ENCODE results near the gene FAM118B.
"Not testable (repeated sequence)": the region's sequence is repeated elsewhere in the genome, so short reads cannot be mapped to it uniquely, and the experiment has no call there.

FAM118B gene

GRCh38 chr11:126217491-126217890 is 5.9 kb downstream of the FAM118B start:
- DNase-seq (ENCODE audit: low spot score), result no peak

GRCh38 chr11:126219547-126219946 is 8.0 kb downstream of the FAM118B start:
- DNase-seq (ENCODE audit: low spot score), result no peak

GRCh38 chr11:126224647-126225294 is 13.2 kb downstream of the FAM118B start:
- no peak for DNase-seq (ENCODE audit: low spot score)

GRCh38 chr11:126225295-126225665 is 13.7 kb downstream of the FAM118B start:
- DNase-seq (ENCODE audit: low spot score), result no peak

GRCh38 chr11:126226334-126227084 is 14.9 kb downstream of the FAM118B start:
- no peak for DNase-seq (ENCODE audit: low spot score)

GRCh38 chr11:126229858-126230540 is 18.4 kb downstream of the FAM118B start:
- DNase-seq (ENCODE audit: low spot score), result no peak

GRCh38 chr11:126231725-126232459 is 20.3 kb downstream of the FAM118B start:
- no peak for DNase-seq (ENCODE audit: low spot score)

- no peak for DNase-seq (ENCODE audit: low spot score)
These were observed 21.1 kb downstream of the FAM118B start for GRCh38 chr11:126232683-126233082.

GRCh38 chr11:126233391-126233790 is 21.8 kb downstream of the FAM118B start:
- DNase-seq (ENCODE audit: low spot score), result no peak

- DNase-seq (ENCODE audit: low spot score), result no peak
These were observed 35.1 kb downstream of the FAM118B start for GRCh38 chr11:126246636-126247035.

GRCh38 chr11:126253265-126253664 is 41.7 kb downstream of the FAM118B start:
- DNase-seq (ENCODE audit: low spot score), result no peak

GRCh38 chr11:126254819-126255218 is 43.2 kb downstream of the FAM118B start:
- DNase-seq (ENCODE audit: low spot score), result no peak

GRCh38 chr11:126255507-126255906 is 43.9 kb downstream of the FAM118B start:
- DNase-seq (ENCODE audit: low spot score), result not testable (repeated sequence)

- DNase-seq (ENCODE audit: low spot score), result no peak
These were observed 44.6 kb downstream of the FAM118B start for GRCh38 chr11:126256216-126256615.

- no peak for DNase-seq (ENCODE audit: low spot score)
These were observed 45.6 kb downstream of the FAM118B start for GRCh38 chr11:126257144-126257543.

- no peak for DNase-seq (ENCODE audit: low spot score)
These were observed 46.2 kb downstream of the FAM118B start for GRCh38 chr11:126257764-126258163.

GRCh38 chr11:126262216-126262615 is 50.6 kb downstream of the FAM118B start:
- no peak for DNase-seq (ENCODE audit: low spot score)

GRCh38 chr11:126263489-126263888 is 51.9 kb downstream of the FAM118B start:
- no peak for DNase-seq (ENCODE audit: low spot score)

- no peak for DNase-seq (ENCODE audit: low spot score)
These were observed 54.2 kb downstream of the FAM118B start for GRCh38 chr11:126265811-126266210.

- no peak for DNase-seq (ENCODE audit: low spot score)
These were observed 56.1 kb downstream of the FAM118B start for GRCh38 chr11:126267650-126268049.

- no peak for DNase-seq (ENCODE audit: low spot score)
These were observed 56.8 kb downstream of the FAM118B start for GRCh38 chr11:126268361-126268707.

All from germinal center (tissue), 1 donor.